Body of pancreas (tissue), 4 donors: ENCODE data around the gene SLC24A3. TPM values are rescaled to one million over a fixed set of nuclear protein-coding genes. Genes with fewer than 3 reads are reported as not detected.

Experiments used
- ATAC-seq: fragments of 150-250 bp; one replicate; pipeline ENCODE4 v1.9.1; 2016
- DNase-seq, 4 donors: peaks; one replicate each; pipeline ENCODE4 v3.0.0-alpha.2; 2019
- H3K27ac ChIP-seq, 4 donors: fragments of 200-600 bp; sonication (generic); 1 replicate in 3 of 4; 2 replicates in 1 of 4; pipeline versions ENCODE4 v1.5.1 to v1.6.1; 2016 to 2019; ENCODE audit warnings: mild to moderate bottlenecking in 1 of 4, mixed read lengths in 1 of 4, moderate library complexity in 1 of 4
- H3K27me3 ChIP-seq, 2 donors: fragments of 200-600 bp; sonication (generic); one replicate each; pipeline ENCODE4 v1.6.0; 2016; ENCODE audit warnings: mild to moderate bottlenecking in 1 of 2
- H3K36me3 ChIP-seq, 2 donors: fragments of 200-600 bp; sonication (generic); replicated peaks in 1 of 2; 2 replicates each; pipeline ENCODE4 v1.5.1; 2016; ENCODE audit warnings: low read depth in 2 of 2; ENCODE audit not compliant: insufficient read depth in 1 of 2
- H3K4me1 ChIP-seq: fragments of 200-600 bp; sonication (generic); one replicate; pipeline ENCODE4 v1.6.0; 2016
- H3K4me3 ChIP-seq, 2 donors: fragments of 200-600 bp; sonication (generic); 1 replicate in 1 of 2; 2 replicates in 1 of 2; pipeline ENCODE4 v1.5.1; 2016 to 2019
- H3K9me3 ChIP-seq, 3 donors: fragments of 200-600 bp; sonication (generic); 1 replicate in 2 of 3; 2 replicates in 1 of 3; pipeline ENCODE4 v1.5.1; 2016
- CTCF ChIP-seq, 7 experiments: fragments of 450-650 bp in 4 of 7; fragments of 200-600 bp in 3 of 7; sonication (generic) in 3 of 7; IDR thresholded peaks; one replicate each; pipeline ENCODE4 v1.5.1; 2016 to 2019; ENCODE audit warnings: antibody characterized with exemption in 7 of 7
- POLR2A ChIP-seq, 3 donors: fragments of 450-650 bp; IDR thresholded peaks; one replicate each; pipeline ENCODE4 v1.6.1; 2016; ENCODE audit warnings: antibody characterized with exemption in 3 of 3, mild to moderate bottlenecking in 2 of 3
- WGBS, 2 donors: methylation state at CpG; one replicate each; pipeline ENCODE4 v1.1.5; 2017; 5-methylcytosine and 5-hydroxymethylcytosine counted together
- intact Hi-C: fragments of 100-400 bp; cut with DNase I; formaldehyde crosslinking; loops from one replicate; pipeline ENCODE4 v1.15.1; 2023
- total RNA-seq, 2 donors: library from RNA; depleted of rRNA; stranded (reverse); fragments of >200 nt; gene quantifications; one replicate each; pipeline ENCODE4 v1.1.0, GENCODE V29; 2016

SLC24A3 gene
- total RNA-seq, 2 donors from 2014 or later: 0.66 to 1.0 TPM

- H3K27me3 ChIP-seq: no peaks in the 10 kb centered on the region
- intact Hi-C loops: no loop called here
- H3K4me1 ChIP-seq: no peaks in the 10 kb centered on the region
- no peak overlapping the region for H3K27ac ChIP-seq
- WGBS, 2 donors: 64 to 84% methylated on average over 2 of the region's 2 CpGs
- H3K4me3 ChIP-seq: no peak overlapping the region
- no peak for ATAC-seq
- TF ChIP-seq CTCF (IDR thresholded peaks at IDR 0.05) (no peak), POLR2A (IDR thresholded peaks at IDR 0.05) (no peak)
- H3K9me3 ChIP-seq: no peaks in the 10 kb centered on the region
- no peaks in the 10 kb centered on the region for H3K36me3 ChIP-seq
- no peak for DNase-seq
Measured at GRCh38 chr20:19527509-19527908, 315.1 kb downstream of the SLC24A3 start.

- TF ChIP-seq POLR2A (IDR thresholded peaks at IDR 0.05) (no peak), CTCF (IDR thresholded peaks at IDR 0.05) (no peak)
- WGBS, 2 donors: 75 to 79% methylated on average over 5 of the region's 5 CpGs
- no peak for DNase-seq
Measured at GRCh38 chr20:19528286-19529030, 316.0 kb downstream of the SLC24A3 start.

GRCh38 chr20:19530006-19530405 lies 317.6 kb downstream of the SLC24A3 start:
- Histone ChIP-seq H3K27ac (no peak overlapping the region), H3K4me3 (no peak overlapping the region), H3K27me3 (no peaks in the 10 kb centered on the region), H3K4me1 (no peaks in the 10 kb centered on the region), H3K36me3 (no peaks in the 10 kb centered on the region), H3K9me3 (no peaks in the 10 kb centered on the region)
- no peak for ATAC-seq
- whole genome bisulfite sequencing, 2 donors: 75 to 79% methylated on average over 5 of the region's 5 CpGs
- DNase-seq: no peak
- TF ChIP-seq CTCF (IDR thresholded peaks at IDR 0.05) (no peak), POLR2A (IDR thresholded peaks at IDR 0.05) (no peak)
- intact Hi-C loops: no loop called here

More at GRCh38 chr20:19528286-19529030, 316.0 kb downstream of the SLC24A3 start:
- no peak overlapping the region for H3K4me3 ChIP-seq
- intact Hi-C loops: no loop called here
- H3K27me3 ChIP-seq: no peaks in the 10 kb centered on the region
- H3K36me3 ChIP-seq: no peaks in the 10 kb centered on the region
- no peak for ATAC-seq
- H3K27ac ChIP-seq: no peak overlapping the region
- H3K9me3 ChIP-seq: no peaks in the 10 kb centered on the region
- H3K4me1 ChIP-seq: no peaks in the 10 kb centered on the region

- intact Hi-C loops: no loop called here
- no peak overlapping the region for H3K4me3 ChIP-seq
- no peaks in the 10 kb centered on the region for H3K4me1 ChIP-seq
- 85 to 88% methylated on average over 5 of the region's 5 CpGs for WGBS, 2 donors
- no peak overlapping the region for H3K27ac ChIP-seq
- ATAC-seq: no peak
- no peaks in the 10 kb centered on the region for H3K27me3 ChIP-seq
- H3K36me3 ChIP-seq: no peaks in the 10 kb centered on the region
- TF ChIP-seq CTCF (IDR thresholded peaks at IDR 0.05) (no peak), POLR2A (IDR thresholded peaks at IDR 0.05) (no peak)
- DNase-seq: no peak
- no peaks in the 10 kb centered on the region for H3K9me3 ChIP-seq
Measured at GRCh38 chr20:19531446-19531845, 319.0 kb downstream of the SLC24A3 start.

DNA sequence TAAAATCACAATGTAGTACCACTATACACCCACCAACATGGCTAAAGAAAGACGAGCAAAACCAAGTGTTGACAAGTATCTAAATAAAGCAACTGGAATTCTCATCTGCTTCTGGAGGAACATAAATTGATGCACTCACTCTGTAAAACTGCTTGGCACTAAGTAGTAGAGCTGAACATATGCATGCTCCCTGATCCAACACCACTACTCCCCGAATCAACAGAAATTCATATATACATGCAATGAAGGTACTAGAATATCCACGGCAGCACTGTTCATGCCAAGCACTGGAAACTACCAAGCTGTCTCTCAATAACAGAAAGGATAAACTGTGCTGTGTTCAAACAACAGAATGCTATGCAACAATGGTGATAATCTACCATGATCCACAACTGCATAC lies 326.1 kb downstream of the SLC24A3 start:
- Histone ChIP-seq H3K36me3 (no peaks in the 10 kb centered on the region), H3K9me3 (no peaks in the 10 kb centered on the region), H3K27ac (no peak overlapping the region), H3K4me3 (no peak overlapping the region), H3K4me1 (no peaks in the 10 kb centered on the region), H3K27me3 (no peaks in the 10 kb centered on the region)
- intact Hi-C loops: no loop called here
- 51 to 74% methylated on average over 3 of the region's 3 CpGs for WGBS, 2 donors
- DNase-seq (no peak), ATAC-seq (no peak)
- TF ChIP-seq CTCF (IDR thresholded peaks at IDR 0.05) (no peak), POLR2A (IDR thresholded peaks at IDR 0.05) (no peak)
